Activated B cell treated with CpG ODN at 0.5 μM for 24 hours (primary cell): ENCODE results near the gene MACROD2. TPM values are rescaled to one million over a fixed set of nuclear protein-coding genes. Genes with fewer than 3 reads are reported as not detected.

Source experiments
- ATAC-seq: fragments of 200-7000 bp; cut with Tn5 transposase; one replicate; pipeline ENCODE4 v1.10.0; 2021; ENCODE audit warnings: low read depth, mild to moderate bottlenecking, moderate library complexity
- CTCF ChIA-PET: fragments of 350-600 bp; sonication (Branson Sonifier 250); formaldehyde crosslinking; loops from one replicate; lab custom pipeline; 2021; ENCODE audit warnings: antibody characterized with exemption; lab: Charles Lee
- POLR2A ChIA-PET: fragments of 350-600 bp; sonication (Branson Sonifier 250); formaldehyde crosslinking; loops from one replicate; lab custom pipeline; 2021; ENCODE audit warnings: antibody characterized with exemption; lab: Charles Lee
- DNase-seq: peaks from one replicate; pipeline ENCODE4 v3.0.0; 2022
- H3K27ac Mint-ChIP-seq: one replicate; pipeline ENCODE4 v1.8.0; 2020; ENCODE audit warnings: mixed read lengths
- H3K27me3 Mint-ChIP-seq: one replicate; pipeline ENCODE4 v1.8.0; 2021; ENCODE audit warnings: mixed read lengths
- H3K36me3 Mint-ChIP-seq: one replicate; pipeline ENCODE4 v1.8.0; 2021; ENCODE audit warnings: low read depth, mixed read lengths
- H3K4me1 Mint-ChIP-seq: one replicate; pipeline ENCODE4 v1.8.0; 2021; ENCODE audit warnings: mixed read lengths
- H3K4me3 Mint-ChIP-seq: one replicate; pipeline ENCODE4 v1.8.0; 2020; ENCODE audit warnings: mild to moderate bottlenecking, mixed read lengths
- H3K9me3 Mint-ChIP-seq: one replicate; pipeline ENCODE4 v1.8.0; 2020; ENCODE audit warnings: mixed read lengths
- CTCF ChIP-seq: fragments of 200-600 bp; IDR thresholded peaks from one replicate; pipeline ENCODE4 v1.8.0; 2022; ENCODE audit warnings: antibody characterized with exemption, mild to moderate bottlenecking
- intact Hi-C: fragments of 100-400 bp; cut with micrococcal nuclease; formaldehyde crosslinking; loops from one replicate; pipeline ENCODE4 v1.15.1; 2024
- total RNA-seq: library from RNA; stranded (reverse); gene quantifications from 2 replicates; pipeline ENCODE4 v1.2.3, GENCODE V29; 2022

MACROD2 gene
- total RNA-seq, 1 donor from 2014 or later: 55.1 TPM

GRCh38 chr20:14729390-14729789 is 734.1 kb downstream of the MACROD2 start:
- Mint-ChIP-seq H3K9me3 (no peaks in the 10 kb centered on the region), H3K4me1 (no peaks in the 10 kb centered on the region), H3K36me3 (no peaks in the 10 kb centered on the region), H3K27me3 (no peaks in the 10 kb centered on the region), H3K4me3 (no peak overlapping the region), H3K27ac (no peak overlapping the region)
- no peak for TF ChIP-seq CTCF
- DNase-seq: no peak
- no peak for ATAC-seq
- POLR2A ChIA-PET: no interaction called here
- CTCF ChIA-PET: no interaction called here
- intact Hi-C loops: no loop called here

- ChIA-PET CTCF (no interaction called here), POLR2A (no interaction called here)
- peaks cover 2% of the 10 kb centered on the region for H3K27me3 Mint-ChIP-seq
- no peak overlapping the region for H3K27ac Mint-ChIP-seq
- no peak for TF ChIP-seq CTCF
- H3K4me1 Mint-ChIP-seq: no peaks in the 10 kb centered on the region
- no peak overlapping the region for H3K4me3 Mint-ChIP-seq
- H3K9me3 Mint-ChIP-seq: peaks cover 3% of the 10 kb centered on the region
- DNase-seq: no peak
- intact Hi-C loops: no loop called here
- no peak for ATAC-seq
- no peaks in the 10 kb centered on the region for H3K36me3 Mint-ChIP-seq
Measured at GRCh38 chr20:14732343-14732742, 737.0 kb downstream of the MACROD2 start.

GRCh38 chr20:14732996-14733395 is 737.7 kb downstream of the MACROD2 start:
- H3K4me1 Mint-ChIP-seq: no peaks in the 10 kb centered on the region
- TF ChIP-seq CTCF: no peak
- H3K9me3 Mint-ChIP-seq: peaks cover 3% of the 10 kb centered on the region
- intact Hi-C loops: no loop called here
- ATAC-seq (no peak), DNase-seq (no peak)
- CTCF ChIA-PET: no interaction called here
- H3K27ac Mint-ChIP-seq: no peak overlapping the region
- POLR2A ChIA-PET: no interaction called here
- H3K36me3 Mint-ChIP-seq: no peaks in the 10 kb centered on the region
- H3K27me3 Mint-ChIP-seq: peaks cover 2% of the 10 kb centered on the region
- no peak overlapping the region for H3K4me3 Mint-ChIP-seq

GRCh38 chr20:14740380-14740779 is 745.1 kb downstream of the MACROD2 start:
- intact Hi-C loops: no loop called here
- Mint-ChIP-seq H3K27ac (no peak overlapping the region), H3K4me1 (no peaks in the 10 kb centered on the region), H3K27me3 (no peaks in the 10 kb centered on the region), H3K36me3 (no peaks in the 10 kb centered on the region), H3K9me3 (no peaks in the 10 kb centered on the region), H3K4me3 (no peak overlapping the region)
- DNase-seq: no peak
- TF ChIP-seq CTCF: no peak
- CTCF ChIA-PET: interaction anchor here (0.6 kb wide), 1 partner anchor 99 kb away, joined by 3 read pairs; no protein-coding TSS in a partner anchor
- ATAC-seq: no peak
- POLR2A ChIA-PET: no interaction called here

- DNase-seq: no peak
- Mint-ChIP-seq H3K36me3 (no peaks in the 10 kb centered on the region), H3K27me3 (no peaks in the 10 kb centered on the region), H3K4me3 (no peak overlapping the region), H3K27ac (no peak overlapping the region), H3K4me1 (no peaks in the 10 kb centered on the region), H3K9me3 (no peaks in the 10 kb centered on the region)
- no peak for ATAC-seq
- intact Hi-C loops: no loop called here
- TF ChIP-seq CTCF: no peak
- ChIA-PET POLR2A (no interaction called here), CTCF (no interaction called here)
Measured at GRCh38 chr20:14741616-14742015, 746.3 kb downstream of the MACROD2 start.
